ENCODE measurements around the gene CTPS1. TPM values are rescaled to one million over a fixed set of nuclear protein-coding genes. Genes with fewer than 3 reads are reported as not detected.
A peak's percentile ranks its signal among the peaks of the same experiment; 100 is the strongest.

The CTPS1 gene
- total RNA-seq, 4 donors from 2014 or later = 26.6 to 38.6 (median 32.7) TPM

DNA sequence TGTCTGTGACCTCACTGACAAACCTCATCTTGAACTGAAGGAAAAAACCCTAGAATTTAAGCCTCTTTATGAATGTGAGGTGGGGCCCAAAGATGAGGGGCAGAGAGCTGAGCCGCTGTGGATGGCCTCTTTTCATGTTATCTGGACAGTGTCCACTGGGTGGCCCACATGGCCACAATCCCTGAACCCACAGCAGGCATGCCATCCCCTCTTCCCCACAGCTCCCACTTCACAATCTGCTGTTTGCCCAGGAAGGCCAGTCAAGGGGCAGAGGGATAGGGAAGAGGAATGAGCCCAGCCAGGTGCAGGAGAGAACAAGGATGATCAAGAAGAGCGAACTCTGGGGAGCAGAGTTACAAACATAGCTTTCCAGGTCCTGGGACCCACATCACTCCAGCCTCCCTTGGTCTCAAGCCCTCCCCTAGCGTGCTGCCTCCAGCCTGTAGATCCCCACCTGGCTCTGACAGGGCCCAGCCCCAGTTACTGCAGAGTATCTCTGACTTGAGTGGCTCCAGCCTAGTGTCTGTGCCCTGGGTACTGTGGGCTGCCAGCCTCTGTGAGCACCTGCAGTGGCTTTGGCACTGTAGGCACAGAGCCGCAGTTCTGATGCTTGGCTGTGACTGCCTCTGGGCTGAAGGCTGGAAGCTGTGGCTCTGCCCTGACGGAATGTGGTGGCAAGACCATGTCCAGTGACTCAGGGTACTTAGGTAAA lies 43.9 kb downstream of the CTPS1 start:
- peaks cover 16 to 49% (median 35%) of the 10 kb centered on the region in 4 donors for H3K36me3 ChIP-seq
- no peak overlapping the region for H3K4me3 ChIP-seq
- TF ChIP-seq, protein P1, sequence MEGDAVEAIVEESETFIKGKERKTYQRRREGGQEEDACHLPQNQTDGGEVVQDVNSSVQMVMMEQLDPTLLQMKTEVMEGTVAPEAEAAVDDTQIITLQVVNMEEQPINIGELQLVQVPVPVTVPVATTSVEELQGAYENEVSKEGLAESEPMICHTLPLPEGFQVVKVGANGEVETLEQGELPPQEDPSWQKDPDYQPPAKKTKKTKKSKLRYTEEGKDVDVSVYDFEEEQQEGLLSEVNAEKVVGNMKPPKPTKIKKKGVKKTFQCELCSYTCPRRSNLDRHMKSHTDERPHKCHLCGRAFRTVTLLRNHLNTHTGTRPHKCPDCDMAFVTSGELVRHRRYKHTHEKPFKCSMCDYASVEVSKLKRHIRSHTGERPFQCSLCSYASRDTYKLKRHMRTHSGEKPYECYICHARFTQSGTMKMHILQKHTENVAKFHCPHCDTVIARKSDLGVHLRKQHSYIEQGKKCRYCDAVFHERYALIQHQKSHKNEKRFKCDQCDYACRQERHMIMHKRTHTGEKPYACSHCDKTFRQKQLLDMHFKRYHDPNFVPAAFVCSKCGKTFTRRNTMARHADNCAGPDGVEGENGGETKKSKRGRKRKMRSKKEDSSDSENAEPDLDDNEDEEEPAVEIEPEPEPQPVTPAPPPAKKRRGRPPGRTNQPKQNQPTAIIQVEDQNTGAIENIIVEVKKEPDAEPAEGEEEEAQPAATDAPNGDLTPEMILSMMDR (IDR thresholded peaks at IDR 0.05) = peak in 1 of 3 experiments; percentile 17
- TF ChIP-seq EP300 (IDR thresholded peaks at IDR 0.05) = no peak
- peaks cover 8 to 15% (median 12%) of the 10 kb centered on the region in 4 donors for H3K4me1 ChIP-seq
- no peaks in the 10 kb centered on the region for H3K27me3 ChIP-seq
- no peak overlapping the region for H3K27ac ChIP-seq (replicated peaks in 1 of 4)
- H3K9me3 ChIP-seq = no peaks in the 10 kb centered on the region
- DNase-seq (ENCODE audit: extremely low spot score) = no peak
- WGBS = 97% methylated on average over 3 of the region's 5 CpGs
- intact Hi-C loops (cut with DNase I) = no loop called here

DNA sequence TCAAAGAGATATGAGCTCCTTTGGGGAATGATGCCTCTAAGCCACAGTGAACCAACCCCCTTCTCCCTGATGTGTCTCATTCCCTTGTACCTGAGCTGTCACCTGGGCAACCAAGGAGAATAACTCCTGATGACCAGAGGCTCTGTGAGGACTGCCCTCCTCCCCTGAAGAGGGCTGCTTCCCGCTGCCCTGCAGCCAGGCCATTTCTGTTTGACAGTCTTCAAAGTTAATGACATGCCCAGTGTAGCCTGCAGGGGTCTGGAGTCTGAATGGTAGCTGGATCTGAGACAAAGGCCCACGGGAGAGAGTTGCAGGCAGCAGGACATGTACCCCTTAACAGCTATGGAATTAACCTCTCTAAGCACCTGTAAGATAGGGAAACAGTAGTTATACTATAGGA lies 45.5 kb downstream of the CTPS1 start:
- H3K36me3 ChIP-seq = peaks cover 20 to 63% (median 44%) of the 10 kb centered on the region in 4 donors
- no peak overlapping the region for H3K27ac ChIP-seq (replicated peaks in 1 of 4)
- TF ChIP-seq, protein P1 (IDR thresholded peaks at IDR 0.05) = no peak
- no peak for TF ChIP-seq POLR2A (IDR thresholded peaks at IDR 0.05; ENCODE audit: low read depth)
- TF ChIP-seq EP300 (IDR thresholded peaks at IDR 0.05) = no peak
- no peak for TF ChIP-seq POLR2AphosphoS5 (IDR thresholded peaks at IDR 0.05)
- DNase-seq (ENCODE audit: extremely low spot score) = no peak
- H3K9me3 ChIP-seq = no peaks in the 10 kb centered on the region
- intact Hi-C loops (cut with DNase I) = no loop called here
- H3K4me3 ChIP-seq = no peak overlapping the region
- no peaks in the 10 kb centered on the region for H3K27me3 ChIP-seq
- WGBS = no CpG with 5 or more reads among the region's 2 CpGs
- peaks cover 8 to 15% (median 12%) of the 10 kb centered on the region in 4 donors for H3K4me1 ChIP-seq

DNA sequence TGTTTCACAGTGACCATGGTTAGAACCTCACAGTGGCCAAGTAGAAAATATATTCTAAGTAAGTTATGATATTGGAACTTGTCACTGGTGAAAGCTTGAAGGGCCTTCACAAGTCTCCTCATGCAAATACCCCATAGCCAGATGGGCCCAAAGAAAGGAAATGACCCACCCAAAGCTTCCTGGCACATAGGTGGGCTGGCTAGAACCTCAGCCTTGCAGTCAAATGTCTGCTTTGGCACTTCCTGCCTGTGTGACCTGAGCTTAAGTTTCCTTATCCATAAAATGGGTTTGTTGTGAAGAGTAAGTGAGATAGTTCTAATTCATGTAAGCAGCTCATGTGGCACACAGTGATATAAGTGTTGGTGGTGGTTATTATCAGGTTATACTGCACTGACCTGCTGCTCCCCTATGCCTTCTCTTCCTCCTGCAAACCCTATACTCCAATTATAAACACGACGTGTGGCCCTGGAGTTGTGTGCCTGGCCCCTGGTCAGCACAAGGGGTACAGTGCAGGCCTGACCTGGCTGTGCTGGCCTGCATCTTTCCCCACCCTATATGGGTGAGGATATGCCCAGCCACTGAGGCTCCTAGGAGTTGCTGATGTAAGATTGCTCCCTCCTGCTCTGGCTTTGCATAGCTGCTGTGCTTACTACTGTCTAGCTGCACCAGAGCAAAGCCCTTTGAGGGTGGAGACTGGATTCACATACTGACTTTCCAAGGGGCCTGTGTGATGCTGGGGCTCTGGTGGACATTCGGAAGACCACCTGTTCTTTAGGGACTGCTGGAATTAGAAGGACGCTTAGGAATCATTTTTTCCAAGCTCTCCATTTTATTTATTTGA lies 46.7 kb downstream of the CTPS1 start:
- DNase-seq (ENCODE audit: extremely low spot score) = no peak
- intact Hi-C loops (cut with DNase I) = no loop called here
- 94% methylated on average over 4 of the region's 4 CpGs for WGBS
- no peak overlapping the region for H3K4me3 ChIP-seq
- TF ChIP-seq POLR2AphosphoS5 (IDR thresholded peaks at IDR 0.05) (no peak), EP300 (IDR thresholded peaks at IDR 0.05) (no peak), POLR2A (IDR thresholded peaks at IDR 0.05; ENCODE audit: low read depth) (no peak)
- TF ChIP-seq, protein P1 (IDR thresholded peaks at IDR 0.05) = no peak
- no peaks in the 10 kb centered on the region for H3K27me3 ChIP-seq
- no peaks in the 10 kb centered on the region for H3K9me3 ChIP-seq
- H3K36me3 ChIP-seq = peaks cover 20 to 76% (median 54%) of the 10 kb centered on the region in 4 donors
- no peak overlapping the region for H3K27ac ChIP-seq (replicated peaks in 1 of 4)
- peaks cover 8 to 12% (median 11%) of the 10 kb centered on the region in 4 donors for H3K4me1 ChIP-seq

DNA sequence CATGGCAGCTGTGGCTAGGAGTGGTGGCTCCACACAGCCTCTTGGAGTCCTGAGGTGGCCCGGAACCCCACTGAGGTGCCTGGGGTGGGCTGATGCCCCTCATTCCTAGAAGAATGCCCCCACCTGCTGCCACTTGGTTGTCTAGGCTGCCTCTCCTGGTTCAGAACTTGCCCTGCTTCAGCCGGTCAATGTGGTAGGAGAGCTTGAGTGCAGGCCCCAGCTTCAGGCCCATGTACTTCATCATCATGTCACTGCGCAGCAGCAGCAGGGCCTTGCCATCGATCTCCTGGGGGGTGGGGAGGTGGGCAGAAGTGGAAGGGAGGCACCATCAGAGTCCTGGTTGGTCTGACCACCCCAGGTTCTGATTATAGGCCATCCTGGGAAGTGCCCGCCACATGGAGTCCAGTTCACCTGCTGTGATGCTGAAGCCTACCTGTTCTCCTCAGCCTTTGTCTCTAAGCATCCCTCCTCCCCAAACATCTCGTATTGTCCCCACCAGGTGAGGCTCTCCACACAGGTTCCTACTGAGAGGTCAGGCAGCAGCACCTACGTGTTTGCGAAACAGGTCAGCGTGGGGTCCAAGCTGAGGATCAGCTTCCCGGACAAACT lies 48.6 kb downstream of the CTPS1 start:
- no peak for DNase-seq (ENCODE audit: extremely low spot score)
- intact Hi-C loops (cut with DNase I) = no loop called here
- Histone ChIP-seq H3K9me3 (no peaks in the 10 kb centered on the region), H3K36me3 (peaks cover 23 to 90% (median 69%) of the 10 kb centered on the region in 4 donors), H3K4me1 (no peaks in the 10 kb centered on the region), H3K4me3 (no peak overlapping the region), H3K27me3 (no peaks in the 10 kb centered on the region), H3K27ac (replicated peaks in 1 of 4) (no peak overlapping the region)
- WGBS = 97% methylated on average over 6 of the region's 10 CpGs
- TF ChIP-seq POLR2AphosphoS5 (IDR thresholded peaks at IDR 0.05) = no peak
- TF ChIP-seq EP300 (IDR thresholded peaks at IDR 0.05) = no peak
- TF ChIP-seq, protein P1 (IDR thresholded peaks at IDR 0.05) = no peak
